ENCODE data around the gene SFSWAP.
A peak's percentile ranks its signal among the peaks of the same experiment; 100 is the strongest.

Gene SFSWAP

GRCh38 chr12:131826097-131826928 is 115.4 kb downstream of the SFSWAP start:
- no peak for TF ChIP-seq CTCF (IDR thresholded peaks at IDR 0.05)
- DNase-seq (ENCODE audit: low spot score): peak; percentile 65
- Histone ChIP-seq H3K27ac (no peak overlapping the region), H3K4me3 (no peak overlapping the region)

- Histone ChIP-seq H3K27ac (peak within 1 kb of the TSS in 1 of 2 donors; percentile 58), H3K4me3 (peak within 1 kb of the TSS; percentile 72)
- peak; percentile 67 for DNase-seq (ENCODE audit: low spot score)
- TF ChIP-seq CTCF (IDR thresholded peaks at IDR 0.05): no peak
Measured at GRCh38 chr12:131827961-131828534, 117.2 kb downstream of the SFSWAP start, which contains the start of gene MMP17. MMP17 (plus strand) TSS chr12:131828393; CDS start chr12:131828495, 102 bp downstream.

GRCh38 chr12:131828671-131829355 is 117.9 kb downstream of the SFSWAP start:
- TF ChIP-seq CTCF (IDR thresholded peaks at IDR 0.05): no peak
- Histone ChIP-seq H3K4me3 (peak overlapping the region; percentile 72), H3K27ac (peak overlapping the region in 1 of 2 donors; percentile 58)
- no peak for DNase-seq (ENCODE audit: low spot score)

- Histone ChIP-seq H3K27ac (peak overlapping the region in 1 of 2 donors; percentile 58), H3K4me3 (peak overlapping the region; percentile 72)
- no peak for TF ChIP-seq CTCF (IDR thresholded peaks at IDR 0.05)
- peak; percentile 73 for DNase-seq (ENCODE audit: low spot score)
Measured at GRCh38 chr12:131829356-131829747, 118.5 kb downstream of the SFSWAP start.

GRCh38 chr12:131829791-131830334 is 119.0 kb downstream of the SFSWAP start:
- DNase-seq (ENCODE audit: low spot score): peak; percentile 69
- no peak for TF ChIP-seq CTCF (IDR thresholded peaks at IDR 0.05)
- H3K27ac ChIP-seq: peak overlapping the region; percentile 42 to 66
- peak overlapping the region; percentile 72 for H3K4me3 ChIP-seq

- peak overlapping the region; percentile 42 to 66 for H3K27ac ChIP-seq
- DNase-seq (ENCODE audit: low spot score): no peak
- H3K4me3 ChIP-seq: peak overlapping the region; percentile 72
- TF ChIP-seq CTCF (IDR thresholded peaks at IDR 0.05): peak; percentile 41
Measured at GRCh38 chr12:131830335-131830913, 119.5 kb downstream of the SFSWAP start.
